ENCODE measurements around the gene ELOVL6. TPM values are rescaled to one million over a fixed set of nuclear protein-coding genes. Genes with fewer than 3 reads are reported as not detected.
A peak's percentile ranks its signal among the peaks of the same experiment; 100 is the strongest.

The ELOVL6 gene
- total and polyA plus RNA-seq, 2 of the 4 experiments (the other 2 are of a cell fraction): 17.9 to 19.0 TPM

DNA sequence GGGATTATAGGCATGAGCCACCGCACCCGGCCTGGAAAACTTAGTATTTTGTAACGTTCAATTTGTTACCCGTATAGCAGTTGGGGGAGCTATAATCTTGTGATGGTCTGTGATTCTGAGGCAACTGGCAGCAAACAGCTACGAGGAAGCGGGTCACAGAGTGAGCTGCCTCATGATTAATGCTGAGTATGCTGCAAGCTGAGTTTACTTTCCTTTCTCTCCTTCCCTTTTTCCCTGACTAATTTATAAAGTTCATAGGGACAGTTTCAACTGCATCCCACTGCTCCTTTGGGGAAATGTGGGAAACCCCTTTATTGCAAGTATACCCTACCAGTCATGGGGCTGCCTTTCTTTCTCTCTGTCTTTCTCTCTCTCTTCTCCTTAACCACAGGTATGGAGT lies 17.7 kb upstream of the ELOVL6 start:
- no peaks in the 10 kb centered on the region for H3K79me1 ChIP-seq (ENCODE audit: low read depth in 1 of 2, low read length in 2 of 2)
- DNase-seq: peak; percentile 39
- H2AK9ac ChIP-seq (replicated peaks; ENCODE audit: low read depth, low read length, poor library complexity): no peak overlapping the region
- no peak overlapping the region for H2AK5ac ChIP-seq (ENCODE audit: low read depth, low read length)
- H3K9me1 ChIP-seq (ENCODE audit: insufficient read depth, low read length): no peaks in the 10 kb centered on the region
- no peak overlapping the region for H4K8ac ChIP-seq (ENCODE audit: low read depth in 2 of 2, low read length in 2 of 2)
- no peak overlapping the region for H3K23ac ChIP-seq (ENCODE audit: low read depth, low read length)
- 80% methylated on average over 2 of the region's 6 CpGs; no CpG with 5 or more reads in 1 of the 2 experiments for WGBS, 2 experiments (ENCODE audit: extremely low coverage in 2 of 2, insufficient read length in 1 of 2)
- ATAC-seq (ENCODE audit: low read depth): no peak; the same call in 1 of the 2 replicates
- no TSS peak for BruUV-seq (replicated peaks)
- no peak overlapping the region for H4K91ac ChIP-seq (ENCODE audit: insufficient read depth, low read depth, low read length)
- no peak overlapping the region for H3K18ac ChIP-seq (ENCODE audit: low read depth, low read length)
- in situ Hi-C loops (cut with MboI; ENCODE audit: low sequenced_read_pairs) (no loop called here), intact Hi-C loops (cut with micrococcal nuclease) (no loop called here), dilution Hi-C loops (cut with HindIII; ENCODE audit: low sequenced_read_pairs, unreplicated experiment) (no loop called here)
- H3K14ac ChIP-seq (replicated peaks; ENCODE audit: low read depth, low read length): no peak overlapping the region
- no peak for TF ChIP-seq BHLHE40 (IDR thresholded peaks at IDR 0.05; ENCODE audit: low read depth, low read length)
- no peak for TF ChIP-seq POLR2A (IDR thresholded peaks at IDR 0.05; ENCODE audit: low read depth, low read length)
- no peak for TF ChIP-seq RCOR1 (IDR thresholded peaks at IDR 0.05; ENCODE audit: insufficient replicate concordance, low read length)
- no peak for TF ChIP-seq RFX5 (IDR thresholded peaks at IDR 0.05; ENCODE audit: low read depth, low read length)
- TF ChIP-seq MAFK (IDR thresholded peaks at IDR 0.05; ENCODE audit: low read depth, low read length): 0 out of 2 replicates have a peak, but pooled peaks have one; percentile 8
- no peak for TF ChIP-seq MAZ (IDR thresholded peaks at IDR 0.05; ENCODE audit: borderline replicate concordance, low read depth, low read length)
- no peak for TF ChIP-seq CTCF (conservative IDR thresholded peaks at IDR 0.05; ENCODE audit: low read depth, low read length)
- H3K36me3 ChIP-seq (ENCODE audit: control insufficient read depth, insufficient read depth, low read length): no peaks in the 10 kb centered on the region
- H2BK120ac ChIP-seq (ENCODE audit: low read depth, low read length): no peak overlapping the region
- POLR2A ChIA-PET (ENCODE audit: unreplicated experiment): no interaction called here
- CTCF ChIA-PET: interaction anchor here (1.1 kb wide), 1 partner anchor 294 kb away, joined by 3 read pairs; no protein-coding TSS in a partner anchor
- no peak overlapping the region for H2BK15ac ChIP-seq (ENCODE audit: low read depth, low read length)
- no peaks in the 10 kb centered on the region; the same call in none of the 2 replicates for H3K27me3 ChIP-seq (ENCODE audit: control insufficient read depth, insufficient read depth, low read length)
- H2AFZ ChIP-seq (replicated peaks; ENCODE audit: low read length, poor library complexity): no peak overlapping the region
- H3K27ac ChIP-seq (ENCODE audit: insufficient read depth, low read length): no peak overlapping the region
- no peak overlapping the region for H3K56ac ChIP-seq (ENCODE audit: extremely low read depth, insufficient read depth, low read length)
- no peaks in the 10 kb centered on the region for H4K20me1 ChIP-seq (ENCODE audit: insufficient read depth, low read length)
- no peak overlapping the region for H3K9ac ChIP-seq (ENCODE audit: low read depth, low read length)
- no peak overlapping the region for H2BK20ac ChIP-seq (ENCODE audit: low read depth, low read length)
- 0 out of 2 replicates have a peak overlapping the region, but pooled peaks have one; percentile 21 for H3K4me2 ChIP-seq (ENCODE audit: low read depth, low read length)
- H3K4me1 ChIP-seq (ENCODE audit: control insufficient read depth, insufficient read depth, low read length): no peaks in the 10 kb centered on the region
- H3K4ac ChIP-seq (ENCODE audit: low read depth, low read length): no peak overlapping the region
- peaks cover 2% of the 10 kb centered on the region; the same call in 1 of the 2 replicates for H3K9me3 ChIP-seq (ENCODE audit: control insufficient read depth, insufficient read depth, low read length)
- no peak overlapping the region for H2BK5ac ChIP-seq (ENCODE audit: low read depth, low read length, poor library complexity, severe bottlenecking)
- no peak overlapping the region for H4K5ac ChIP-seq (ENCODE audit: low read depth, low read length)
- no peak overlapping the region for H3K4me3 ChIP-seq (ENCODE audit: insufficient read depth, low read depth, low read length)
